Measurements from ENCODE around the gene SLC6A3. TPM values are rescaled to one million over a fixed set of nuclear protein-coding genes. Genes with fewer than 3 reads are reported as not detected.

Gene SLC6A3
- total and polyA plus RNA-seq, 9 donors: 0.11 to 0.23 (median 0.12) TPM; not detected in 6

DNA sequence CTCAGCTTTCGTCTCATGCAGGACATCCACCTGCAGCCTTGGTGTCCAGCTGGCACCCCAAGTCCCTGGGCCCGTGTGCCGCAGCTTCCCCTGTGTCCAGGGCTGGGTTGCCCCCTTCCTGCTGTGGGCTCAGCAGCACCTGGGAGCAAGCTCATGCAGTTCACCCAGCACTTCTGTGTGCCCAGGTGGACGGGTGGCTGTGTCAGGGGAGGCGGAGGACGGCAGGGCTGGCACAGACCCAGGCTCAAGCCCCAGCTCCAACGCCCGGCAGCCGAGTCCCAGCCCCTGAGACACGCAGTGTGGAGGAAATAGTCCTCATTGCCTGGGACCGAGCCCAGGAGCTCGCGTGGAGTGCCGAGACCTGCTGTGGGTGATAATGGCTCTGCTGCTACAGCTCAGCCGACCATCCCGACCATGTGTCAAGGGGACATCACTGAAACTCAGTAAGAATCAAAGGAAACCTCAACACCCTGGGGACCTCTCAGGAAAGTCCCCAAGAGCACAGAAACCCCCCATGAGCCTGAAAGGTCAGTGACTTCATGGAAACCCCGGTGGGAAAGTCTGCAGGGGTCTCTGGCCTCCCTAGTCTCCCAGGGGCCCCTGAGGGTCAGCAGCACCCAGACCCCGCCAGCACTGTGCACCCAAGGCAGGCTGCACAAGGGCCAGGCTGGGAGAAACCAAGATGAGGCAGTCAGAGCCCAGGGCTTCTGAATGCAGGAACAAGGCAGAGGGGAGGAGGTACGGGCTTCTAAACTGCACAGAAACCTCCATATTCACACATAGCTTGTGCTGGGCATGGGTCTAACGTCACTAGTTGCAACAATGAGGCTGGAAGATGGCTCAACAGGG is 39.7 kb upstream of the SLC6A3 start:
- Histone ChIP-seq H3K27ac (ENCODE audit: low read length) (no peak overlapping the region), H3K9me3 (replicated peaks; ENCODE audit: control insufficient read depth, low read depth, low read length) (no peaks in the 10 kb centered on the region), H3K36me3 (ENCODE audit: control insufficient read depth, insufficient read depth, low read length) (peaks cover 61% of the 10 kb centered on the region), H3K4me1 (ENCODE audit: control insufficient read depth, insufficient read depth, low read length) (no peaks in the 10 kb centered on the region), H3K27me3 (ENCODE audit: control insufficient read depth, insufficient read depth, low read length) (no peaks in the 10 kb centered on the region), H3K4me3 (ENCODE audit: low read length) (no peak overlapping the region)
- 88% methylated on average over 18 of the region's 20 CpGs for WGBS (ENCODE audit: insufficient coverage)
- no peak for DNase-seq

DNA sequence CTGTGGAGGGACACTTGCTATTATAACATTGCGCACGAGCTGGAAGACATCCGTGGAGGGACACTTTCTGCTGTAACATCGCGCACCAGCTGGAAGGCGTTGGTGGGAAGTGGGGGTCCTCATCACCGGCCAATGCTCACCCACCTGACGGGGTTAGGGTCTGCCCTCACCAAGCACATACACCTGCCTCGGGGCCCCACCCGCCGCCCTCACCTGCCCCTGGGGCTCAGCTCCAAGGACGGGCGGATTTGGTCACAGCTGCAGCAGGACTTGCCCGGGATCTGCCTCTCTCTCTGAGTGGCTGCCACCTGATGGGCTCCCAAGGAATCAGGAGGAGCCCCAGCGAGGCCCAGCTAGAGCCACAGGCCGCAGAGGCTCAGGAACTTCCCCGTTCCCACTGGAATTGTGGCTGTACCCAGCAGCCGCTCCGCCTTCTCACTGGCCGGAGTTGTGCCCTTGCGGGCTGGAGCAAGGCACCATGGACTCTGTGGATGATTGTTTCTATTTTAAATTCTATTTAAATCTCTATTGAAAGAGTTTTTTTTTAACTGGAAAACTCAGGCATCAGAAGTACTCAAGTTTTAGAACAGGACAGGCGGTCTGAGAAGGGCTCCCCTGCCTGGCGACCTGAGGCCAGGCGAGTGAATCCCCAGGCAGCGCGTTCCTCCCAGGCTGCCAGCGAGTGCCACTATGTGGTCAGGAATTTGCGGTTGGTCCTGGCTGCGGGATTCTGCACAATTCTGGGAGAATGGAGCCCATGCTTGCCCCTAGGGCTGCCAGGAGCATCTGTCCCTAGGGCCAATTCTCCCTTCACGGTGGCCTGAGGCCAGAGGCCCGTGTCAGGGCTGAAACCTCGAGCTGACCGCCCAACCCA is 38.9 kb upstream of the SLC6A3 start:
- H3K4me1 ChIP-seq (ENCODE audit: control insufficient read depth, insufficient read depth, low read length): peaks cover 4% of the 10 kb centered on the region
- H3K36me3 ChIP-seq (ENCODE audit: control insufficient read depth, insufficient read depth, low read length): peaks cover 53% of the 10 kb centered on the region
- H3K27ac ChIP-seq (ENCODE audit: low read length): no peak overlapping the region
- 86% methylated on average over 26 of the region's 33 CpGs for WGBS (ENCODE audit: insufficient coverage)
- H3K4me3 ChIP-seq (ENCODE audit: low read length): no peak overlapping the region
- no peaks in the 10 kb centered on the region for H3K27me3 ChIP-seq (ENCODE audit: control insufficient read depth, insufficient read depth, low read length)
- no peak for DNase-seq
- H3K9me3 ChIP-seq (replicated peaks; ENCODE audit: control insufficient read depth, low read depth, low read length): no peaks in the 10 kb centered on the region

DNA sequence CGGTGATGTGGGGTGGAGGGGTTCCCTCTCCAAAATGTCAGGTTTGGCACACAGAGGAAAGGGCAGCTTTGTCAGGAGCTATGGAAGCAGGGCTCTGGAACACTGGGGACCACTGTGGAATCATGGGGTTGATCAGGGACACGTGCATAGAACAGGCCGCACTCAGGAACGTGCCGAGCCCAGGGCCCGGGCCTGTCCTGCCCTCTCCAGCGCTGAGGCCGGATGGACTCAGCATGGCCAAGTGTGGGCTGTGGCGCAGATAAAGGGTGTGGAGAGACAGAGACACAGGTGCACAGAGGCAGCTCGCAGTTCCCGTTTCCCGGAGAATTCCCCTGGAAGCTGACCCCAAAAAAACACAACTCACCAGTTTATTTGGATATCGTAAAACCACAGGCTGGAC is 37.8 kb upstream of the SLC6A3 start:
- Histone ChIP-seq H3K27me3 (ENCODE audit: control insufficient read depth, insufficient read depth, low read length) (no peaks in the 10 kb centered on the region), H3K9me3 (replicated peaks; ENCODE audit: control insufficient read depth, low read depth, low read length) (no peaks in the 10 kb centered on the region), H3K4me3 (ENCODE audit: low read length) (no peak overlapping the region), H3K4me1 (ENCODE audit: control insufficient read depth, insufficient read depth, low read length) (peaks cover 4% of the 10 kb centered on the region), H3K36me3 (ENCODE audit: control insufficient read depth, insufficient read depth, low read length) (peaks cover 53% of the 10 kb centered on the region), H3K27ac (ENCODE audit: low read length) (no peak overlapping the region)
- 85% methylated on average over 11 of the region's 13 CpGs for WGBS (ENCODE audit: insufficient coverage)
- DNase-seq: no peak

DNA sequence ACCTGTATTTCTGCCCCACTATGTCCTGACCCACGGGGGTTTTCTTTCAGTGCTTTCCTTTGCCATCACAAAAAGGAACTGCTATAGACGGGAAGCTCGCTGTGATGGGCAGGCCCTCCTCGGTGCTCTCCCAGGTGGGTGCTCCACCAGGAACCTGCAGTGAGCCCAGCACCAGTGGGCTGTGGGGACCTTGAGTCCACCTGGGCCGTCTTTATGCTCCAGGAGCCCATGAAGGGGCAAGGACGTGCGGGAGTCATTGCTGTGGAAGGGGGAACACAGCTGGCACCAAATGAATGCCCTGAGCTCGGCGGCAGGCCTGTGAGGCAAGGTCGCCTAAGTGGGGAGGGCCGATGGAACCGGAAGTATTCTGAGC is 36.7 kb upstream of the SLC6A3 start:
- Histone ChIP-seq H3K27ac (ENCODE audit: low read length) (no peak overlapping the region), H3K9me3 (replicated peaks; ENCODE audit: control insufficient read depth, low read depth, low read length) (no peaks in the 10 kb centered on the region), H3K36me3 (ENCODE audit: control insufficient read depth, insufficient read depth, low read length) (peaks cover 48% of the 10 kb centered on the region), H3K4me1 (ENCODE audit: control insufficient read depth, insufficient read depth, low read length) (peaks cover 4% of the 10 kb centered on the region), H3K27me3 (ENCODE audit: control insufficient read depth, insufficient read depth, low read length) (no peaks in the 10 kb centered on the region), H3K4me3 (ENCODE audit: low read length) (no peak overlapping the region)
- no peak for DNase-seq
- 91% methylated on average over 10 of the region's 12 CpGs for WGBS (ENCODE audit: insufficient coverage)

DNA sequence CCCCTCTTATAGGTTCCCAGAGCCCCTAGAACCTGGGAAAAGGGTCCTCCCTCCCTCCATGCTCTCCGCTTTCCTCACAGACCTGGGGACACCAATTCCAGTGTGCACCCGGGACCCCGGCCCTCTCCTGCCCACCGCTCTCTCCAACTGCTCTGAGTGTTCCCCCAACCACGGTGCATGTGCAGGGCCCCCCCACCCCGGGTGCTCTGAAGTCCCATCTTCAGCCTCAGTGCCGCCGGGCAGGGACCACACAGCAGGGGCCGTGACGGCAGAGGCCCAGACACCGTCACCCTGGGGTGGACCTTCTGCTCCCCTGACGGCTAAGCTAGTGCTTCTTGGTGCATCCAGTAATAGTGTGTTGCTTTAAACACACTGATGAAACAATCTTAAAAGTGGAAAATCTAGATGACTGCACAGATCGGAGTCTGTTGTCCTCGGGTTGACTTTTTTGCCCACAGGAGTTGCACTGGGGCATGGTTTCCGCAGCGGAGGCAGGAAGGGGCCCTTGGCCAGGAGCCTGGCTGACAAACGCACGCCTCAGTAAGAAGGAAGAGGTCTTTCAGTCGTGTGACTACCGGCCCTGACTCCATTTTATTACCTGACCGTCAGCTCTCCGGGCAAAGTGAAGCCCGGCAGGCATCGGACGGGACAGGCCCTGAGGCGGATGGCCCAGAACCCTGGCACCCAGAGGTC is 36.2 kb upstream of the SLC6A3 start:
- Histone ChIP-seq H3K27me3 (ENCODE audit: control insufficient read depth, insufficient read depth, low read length) (no peaks in the 10 kb centered on the region), H3K9me3 (replicated peaks; ENCODE audit: control insufficient read depth, low read depth, low read length) (no peaks in the 10 kb centered on the region), H3K27ac (ENCODE audit: low read length) (no peak overlapping the region), H3K36me3 (ENCODE audit: control insufficient read depth, insufficient read depth, low read length) (peaks cover 44% of the 10 kb centered on the region), H3K4me1 (ENCODE audit: control insufficient read depth, insufficient read depth, low read length) (peaks cover 4% of the 10 kb centered on the region), H3K4me3 (ENCODE audit: low read length) (no peak overlapping the region)
- 82% methylated on average over 25 of the region's 26 CpGs for WGBS (ENCODE audit: insufficient coverage)
- DNase-seq: no peak

DNA sequence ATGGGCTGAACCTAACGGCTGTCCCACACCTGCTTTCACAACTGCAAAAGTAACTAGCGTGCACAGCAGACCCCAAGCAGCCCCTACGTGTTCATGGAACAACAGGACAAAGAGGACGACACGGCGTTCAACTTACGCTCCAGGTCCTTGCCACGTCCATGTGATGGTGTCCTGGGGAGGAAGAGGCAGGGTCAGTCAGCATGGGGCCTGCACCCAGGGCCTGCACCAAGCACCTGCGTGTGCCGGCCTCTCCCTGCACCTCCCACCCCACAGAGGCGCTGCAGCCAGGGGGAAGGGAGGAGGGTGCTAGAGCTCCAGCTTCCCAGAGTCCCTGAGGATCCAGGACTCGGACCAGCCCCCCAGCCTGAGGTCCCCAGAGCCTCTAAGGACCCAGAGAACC is 35.6 kb upstream of the SLC6A3 start:
- Histone ChIP-seq H3K4me1 (ENCODE audit: control insufficient read depth, insufficient read depth, low read length) (peaks cover 6% of the 10 kb centered on the region), H3K36me3 (ENCODE audit: control insufficient read depth, insufficient read depth, low read length) (peaks cover 42% of the 10 kb centered on the region)
- DNase-seq: no peak

DNA sequence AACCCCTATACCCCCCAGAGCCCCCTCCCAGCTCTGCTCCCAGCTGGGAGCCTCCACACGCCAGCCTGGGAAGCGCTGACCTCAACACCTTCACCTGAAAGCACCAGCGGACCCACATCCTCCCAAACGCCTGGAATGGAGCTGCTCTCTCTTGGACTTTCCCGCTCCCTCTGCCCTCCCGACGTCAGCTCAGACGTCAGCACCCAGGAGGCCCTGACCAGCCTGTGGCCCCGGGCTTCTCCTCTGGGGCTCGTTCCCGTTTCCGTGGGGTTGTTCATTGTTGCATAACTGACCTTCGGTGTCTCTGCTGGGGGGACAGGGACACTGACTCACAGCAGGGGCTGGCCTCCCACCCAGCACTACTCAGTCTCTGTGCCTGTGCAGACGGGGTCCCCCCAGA is 35.0 kb upstream of the SLC6A3 start:
- 59% methylated on average over 13 of the region's 14 CpGs for WGBS (ENCODE audit: insufficient coverage)
- Histone ChIP-seq H3K4me1 (ENCODE audit: control insufficient read depth, insufficient read depth, low read length) (peaks cover 6% of the 10 kb centered on the region), H3K9me3 (replicated peaks; ENCODE audit: control insufficient read depth, low read depth, low read length) (no peaks in the 10 kb centered on the region), H3K27ac (ENCODE audit: low read length) (no peak overlapping the region), H3K4me3 (ENCODE audit: low read length) (no peak overlapping the region), H3K27me3 (ENCODE audit: control insufficient read depth, insufficient read depth, low read length) (no peaks in the 10 kb centered on the region), H3K36me3 (ENCODE audit: control insufficient read depth, insufficient read depth, low read length) (peaks cover 38% of the 10 kb centered on the region)
- peak; percentile 58 for DNase-seq

More for the DNA sequence above, 35.6 kb upstream of the SLC6A3 start:
- Histone ChIP-seq H3K27ac (ENCODE audit: low read length) (no peak overlapping the region), H3K27me3 (ENCODE audit: control insufficient read depth, insufficient read depth, low read length) (no peaks in the 10 kb centered on the region), H3K4me3 (ENCODE audit: low read length) (no peak overlapping the region), H3K9me3 (replicated peaks; ENCODE audit: control insufficient read depth, low read depth, low read length) (no peaks in the 10 kb centered on the region)
- 71% methylated on average over 8 of the region's 12 CpGs for WGBS (ENCODE audit: insufficient coverage)

DNA sequence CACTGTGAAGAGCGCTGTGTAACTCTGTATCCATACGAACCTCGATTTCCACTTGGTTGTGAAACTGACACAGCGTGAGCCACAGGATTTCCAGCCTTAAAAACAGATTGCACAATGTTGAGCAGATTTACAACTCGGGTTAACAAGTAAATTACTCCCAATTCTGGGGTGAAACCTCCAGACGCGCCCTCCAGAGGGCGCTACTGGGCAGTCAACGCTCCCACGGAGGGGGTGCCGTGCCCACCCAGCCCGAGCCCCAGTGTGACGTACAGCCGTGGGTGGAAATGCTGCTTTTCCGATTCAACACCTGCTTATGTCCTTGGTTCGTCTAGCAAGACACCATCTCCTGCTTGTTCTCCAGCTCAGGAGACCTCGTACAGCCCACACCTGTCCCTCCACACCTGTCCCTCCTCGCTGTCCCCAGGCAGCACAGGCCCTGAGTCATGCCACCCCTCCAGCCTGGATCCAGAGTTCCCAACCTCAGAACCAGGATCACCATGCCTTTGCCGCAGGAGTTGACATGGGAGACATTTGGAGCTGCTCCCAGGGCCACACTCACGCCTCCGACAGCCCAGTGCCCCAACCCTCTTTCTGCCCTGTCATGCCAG is 34.4 kb upstream of the SLC6A3 start:
- Histone ChIP-seq H3K36me3 (ENCODE audit: control insufficient read depth, insufficient read depth, low read length) (peaks cover 41% of the 10 kb centered on the region), H3K27ac (ENCODE audit: low read length) (no peak overlapping the region), H3K27me3 (ENCODE audit: control insufficient read depth, insufficient read depth, low read length) (no peaks in the 10 kb centered on the region), H3K4me1 (ENCODE audit: control insufficient read depth, insufficient read depth, low read length) (peaks cover 6% of the 10 kb centered on the region), H3K4me3 (ENCODE audit: low read length) (no peak overlapping the region), H3K9me3 (replicated peaks; ENCODE audit: control insufficient read depth, low read depth, low read length) (no peaks in the 10 kb centered on the region)
- WGBS (ENCODE audit: insufficient coverage): 51% methylated on average over 20 of the region's 21 CpGs
- DNase-seq: peak; percentile 33

DNA sequence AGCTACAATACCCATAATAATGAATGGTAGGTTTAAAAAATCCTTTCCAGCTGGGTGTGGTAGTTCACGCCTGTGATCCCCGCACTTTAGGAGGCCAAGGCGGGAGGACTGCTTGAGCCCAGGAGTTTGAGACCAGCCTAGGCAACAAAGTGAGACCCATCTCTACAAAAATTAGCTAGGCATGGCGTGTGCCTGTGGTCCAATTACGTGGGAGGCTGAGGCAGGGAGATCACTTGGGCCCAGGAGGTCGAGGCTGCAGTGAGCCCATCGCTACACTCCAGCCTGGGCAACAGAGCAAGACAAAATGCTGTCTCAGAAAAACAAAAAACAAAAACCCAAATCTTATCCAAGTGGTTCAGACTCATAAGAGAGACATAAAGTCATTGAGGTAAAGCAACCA is 33.8 kb upstream of the SLC6A3 start:
- H3K27ac ChIP-seq (ENCODE audit: low read length): no peak overlapping the region
- H3K4me1 ChIP-seq (ENCODE audit: control insufficient read depth, insufficient read depth, low read length): peaks cover 6% of the 10 kb centered on the region
- no peak overlapping the region for H3K4me3 ChIP-seq (ENCODE audit: low read length)
- H3K36me3 ChIP-seq (ENCODE audit: control insufficient read depth, insufficient read depth, low read length): peaks cover 37% of the 10 kb centered on the region
- WGBS (ENCODE audit: insufficient coverage): no CpG with 5 or more reads among the region's 7 CpGs
- DNase-seq: no peak
- no peaks in the 10 kb centered on the region for H3K27me3 ChIP-seq (ENCODE audit: control insufficient read depth, insufficient read depth, low read length)
- H3K9me3 ChIP-seq (replicated peaks; ENCODE audit: control insufficient read depth, low read depth, low read length): no peaks in the 10 kb centered on the region
